ENCODE data around the gene COL10A1.

GRCh38 chr6:116074732-116075390 lies 51.1 kb downstream of the COL10A1 start:
- TF ChIP-seq POLR2A (IDR thresholded peaks at IDR 0.05) (no peak), CTCF (IDR thresholded peaks at IDR 0.05) (no peak), POLR2AphosphoS5 (IDR thresholded peaks at IDR 0.05) (no peak)

All from sigmoid colon (tissue), 4 donors.